CD14-positive monocyte (primary cell): ENCODE results near the gene RELL2. TPM values are rescaled to one million over a fixed set of nuclear protein-coding genes. Genes with fewer than 3 reads are reported as not detected.
"Not testable (repeated sequence)": the region's sequence is repeated elsewhere in the genome, so short reads cannot be mapped to it uniquely, and the experiment has no call there.

Experiments
- DNase-seq, 3 donors: peaks; one replicate each; pipeline ENCODE4 v3.0.0-alpha.2; 2011 to 2022
- H2AFZ ChIP-seq: 2 replicates; pipeline ENCODE4 v1.6.0; 2012; ENCODE audit warnings: mild to moderate bottlenecking, low read depth, low read length, inconsistent platforms; ENCODE audit not compliant: insufficient read depth, poor library complexity, severe bottlenecking
- H3K27ac ChIP-seq, 2 donors: 1 replicate in 1 of 2; 2 replicates in 1 of 2; pipeline ENCODE4 v1.5.1; 2012 to 2013; ENCODE audit warnings: low read length in 2 of 2, control low read depth in 1 of 2, inconsistent platforms in 1 of 2, low read depth in 1 of 2, mild to moderate bottlenecking in 1 of 2
- H3K27me3 ChIP-seq, 2 donors: one replicate each; pipeline versions ENCODE4 v1.6.0 to v1.6.1; 2011 to 2013; ENCODE audit warnings: low read length in 2 of 2; ENCODE audit not compliant: control insufficient read depth in 2 of 2, insufficient read depth in 2 of 2
- H3K36me3 ChIP-seq, 2 donors: replicated peaks in 1 of 2; 1 replicate in 1 of 2; 2 replicates in 1 of 2; pipeline versions ENCODE4 v1.5.1 to v1.6.1; 2012 to 2013; ENCODE audit warnings: low read length in 2 of 2, control low read depth in 1 of 2, inconsistent platforms in 1 of 2, mild to moderate bottlenecking in 1 of 2; ENCODE audit not compliant: insufficient read depth in 2 of 2, control insufficient read depth in 1 of 2
- H3K4me1 ChIP-seq, 2 donors: 1 replicate in 1 of 2; 2 replicates in 1 of 2; pipeline versions ENCODE4 v1.5.1 to v1.6.1; 2012 to 2013; ENCODE audit warnings: low read length in 2 of 2, control low read depth in 1 of 2, inconsistent platforms in 1 of 2, mild to moderate bottlenecking in 1 of 2, moderate library complexity in 1 of 2; ENCODE audit not compliant: insufficient read depth in 2 of 2, control insufficient read depth in 1 of 2
- H3K4me2 ChIP-seq: replicated peaks from 2 replicates; pipeline ENCODE3; 2012; ENCODE audit warnings: low read length, moderate library complexity, mild to moderate bottlenecking; ENCODE audit not compliant: poor library complexity, severe bottlenecking; ENCODE audit errors: extremely low read depth
- H3K4me3 ChIP-seq, 3 experiments: fragments of 200-600 bp in 1 of 3; sonication (generic) in 1 of 3; replicated peaks in 1 of 3; 1 replicate in 2 of 3; 2 replicates in 1 of 3; pipeline ENCODE4 v1.5.1; 2011 to 2013; ENCODE audit warnings: low read length in 3 of 3, mild to moderate bottlenecking in 3 of 3, control low read depth in 2 of 3, low read depth in 2 of 3, inconsistent platforms in 1 of 3, moderate library complexity in 1 of 3
- H3K79me2 ChIP-seq: 2 replicates; pipeline ENCODE4 v1.6.0; 2012; ENCODE audit warnings: mild to moderate bottlenecking, control low read depth, inconsistent platforms, low read length, moderate library complexity; ENCODE audit not compliant: insufficient read depth
- H3K9ac ChIP-seq: 2 replicates; pipeline ENCODE4 v1.6.0; 2017; ENCODE audit warnings: low read length, mild to moderate bottlenecking; ENCODE audit not compliant: insufficient read depth, poor library complexity, severe bottlenecking
- H3K9me3 ChIP-seq, 2 donors: replicated peaks in 1 of 2; 1 replicate in 1 of 2; 2 replicates in 1 of 2; pipeline versions ENCODE4 v1.5.1 to v1.6.1; 2012 to 2013; ENCODE audit warnings: low read length in 2 of 2, control low read depth in 1 of 2; ENCODE audit not compliant: control insufficient read depth in 1 of 2, insufficient read depth in 1 of 2
- H4K20me1 ChIP-seq: 2 replicates; pipeline ENCODE4 v1.6.0; 2012; ENCODE audit warnings: mild to moderate bottlenecking, low read length, control low read depth, moderate library complexity; ENCODE audit not compliant: insufficient read depth
- H3K27ac Mint-ChIP-seq, 7 donors: one replicate each; pipeline ENCODE4 v1.8.0; 2020; ENCODE audit warnings: mild to moderate bottlenecking in 7 of 7, mixed read lengths in 7 of 7, moderate library complexity in 6 of 7, inconsistent platforms in 2 of 7
- H3K27me3 Mint-ChIP-seq, 3 donors: one replicate each; pipeline ENCODE4 v1.8.0; 2021 to 2022; ENCODE audit warnings: low read depth in 3 of 3, mild to moderate bottlenecking in 3 of 3, mixed read lengths in 3 of 3, moderate library complexity in 3 of 3, inconsistent platforms in 1 of 3
- H3K36me3 Mint-ChIP-seq, 2 donors: one replicate each; pipeline ENCODE4 v1.8.0; 2020; ENCODE audit warnings: mixed read lengths in 2 of 2, inconsistent platforms in 1 of 2, mild to moderate bottlenecking in 1 of 2
- H3K4me1 Mint-ChIP-seq: one replicate; pipeline ENCODE4 v1.8.0; 2020; ENCODE audit warnings: mild to moderate bottlenecking, mixed read lengths
- H3K4me3 Mint-ChIP-seq, 2 donors: one replicate each; pipeline ENCODE4 v1.8.0; 2020; ENCODE audit warnings: mild to moderate bottlenecking in 2 of 2, mixed read lengths in 2 of 2, moderate library complexity in 1 of 2
- H3K9me3 Mint-ChIP-seq, 7 donors: one replicate each; pipeline ENCODE4 v1.8.0; 2020 to 2022; ENCODE audit warnings: mixed read lengths in 7 of 7, mild to moderate bottlenecking in 6 of 7, moderate library complexity in 6 of 7, inconsistent platforms in 2 of 7
- CTCF ChIP-seq: fragments of 200-600 bp; IDR thresholded peaks from one replicate; pipeline ENCODE4 v1.8.0; 2022; ENCODE audit warnings: antibody characterized with exemption, mild to moderate bottlenecking
- WGBS: methylation state at CpG from one replicate; pipeline ENCODE4 v1.1.5; 2013; ENCODE audit warnings: missing lambda C conversion rate; ENCODE audit not compliant: insufficient coverage; 5-methylcytosine and 5-hydroxymethylcytosine counted together
- intact Hi-C, 2 donors: fragments of 100-400 bp; cut with micrococcal nuclease; formaldehyde crosslinking; loops; one replicate each; pipeline versions ENCODE4 v1.15.0 to v1.15.1; 2023
- polyA plus RNA-seq, 3 donors: library from polyadenylated mRNA; depleted of rRNA in 1 of 3; unstranded in 2 of 3; stranded (reverse) in 1 of 3; fragments of 300-500 nt in 2 of 3; fragments of >200 nt in 1 of 3; fragmentation: Illumina TruSeq in 2 of 3; gene quantifications; 1 replicate in 2 of 3; 2 replicates in 1 of 3; pipeline ENCODE4 v1.2.3, GENCODE V29; 2012 to 2021

The RELL2 gene
- polyA plus RNA-seq, 3 donors, result 1.0 to 17.3 (median 1.3) TPM

GRCh38 chr5:141609044-141609443 lies 27.8 kb upstream of the RELL2 start:
- Histone ChIP-seq H3K9me3 (no peaks in the 10 kb centered on the region), H3K4me3 (peak overlapping the region in 1 of 3 experiments; percentile 9), H3K4me1 (peaks cover 83 to 98% of the 10 kb centered on the region in 2 donors), H3K4me2 (peak overlapping the region; percentile 4), H3K9ac (no peak overlapping the region), H3K27ac (peak overlapping the region in 1 of 2 donors; percentile 97), H3K27me3 (no peaks in the 10 kb centered on the region), H3K36me3 (peaks cover 4 to 14% of the 10 kb centered on the region in 2 donors), H3K79me2 (peaks cover 94% of the 10 kb centered on the region), H2AFZ (no peak overlapping the region), H4K20me1 (peaks cover 23% of the 10 kb centered on the region)
- H3K9me3 Mint-ChIP-seq, result peaks cover 0 to 2% (median 0%) of the 10 kb centered on the region in 7 donors
- intact Hi-C loops, result no loop called here
- H3K36me3 Mint-ChIP-seq, result peaks cover 16 to 44% of the 10 kb centered on the region in 2 donors
- no peak for DNase-seq
- no CpG with 5 or more reads among the region's 3 CpGs for WGBS
- H3K27ac Mint-ChIP-seq, result peak overlapping the region in 1 of 7 donors; percentile 100
- H3K4me1 Mint-ChIP-seq, result peaks cover 87% of the 10 kb centered on the region
- H3K27me3 Mint-ChIP-seq, result no peaks in the 10 kb centered on the region
- no peak overlapping the region for H3K4me3 Mint-ChIP-seq
- TF ChIP-seq CTCF, result no peak

DNA sequence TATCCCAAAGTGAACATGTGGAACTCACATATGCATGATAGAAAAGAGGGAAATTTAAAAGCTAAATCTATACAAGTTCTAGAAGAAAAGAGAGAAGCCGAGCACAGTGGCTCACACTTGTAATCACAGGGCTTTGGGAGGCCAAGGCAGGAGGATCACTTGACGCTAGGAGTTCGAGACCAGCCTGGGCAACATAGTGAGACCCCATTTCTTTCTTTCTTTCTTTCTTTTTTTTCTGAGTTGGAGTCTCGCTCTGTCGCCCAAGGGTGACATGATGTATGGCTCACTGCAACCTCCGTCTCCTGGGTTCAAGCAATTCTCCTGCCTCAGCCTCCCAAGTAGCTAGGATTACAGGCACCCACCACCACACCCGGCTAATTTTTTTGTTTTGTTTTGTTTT lies 26.9 kb upstream of the RELL2 start:
- Histone ChIP-seq H3K4me1 (peaks cover 85 to 97% of the 10 kb centered on the region in 2 donors), H3K4me3 (peak overlapping the region in 1 of 3 experiments; percentile 9), H3K27ac (peak overlapping the region; percentile 68 to 97), H3K79me2 (peaks cover 98% of the 10 kb centered on the region), H4K20me1 (peaks cover 30% of the 10 kb centered on the region), H3K4me2 (peak overlapping the region; percentile 4), H3K36me3 (peaks cover 4 to 14% of the 10 kb centered on the region in 2 donors)
- H2AFZ ChIP-seq, H3K9ac ChIP-seq, H3K27me3 Mint-ChIP-seq, H3K9me3 Mint-ChIP-seq, DNase-seq, H3K9me3 ChIP-seq, H3K27me3 ChIP-seq, intact Hi-C loops: not testable (repeated sequence)
- peak overlapping the region; percentile 79 to 100 (median 86) for H3K27ac Mint-ChIP-seq
- peaks cover 18 to 44% of the 10 kb centered on the region in 2 donors for H3K36me3 Mint-ChIP-seq
- peaks cover 85% of the 10 kb centered on the region for H3K4me1 Mint-ChIP-seq
- H3K4me3 Mint-ChIP-seq, result peak overlapping the region in 1 of 2 donors; percentile 46
- WGBS, result 84% methylated on average over 5 of the region's 7 CpGs
